Activated CD8-positive, alpha-beta memory T cell treated with anti-CD3 and anti-CD28 coated beads for 48 hours (primary cell): ENCODE measurements around the gene FAM83E.
"Not testable (repeated sequence)": the region's sequence is repeated elsewhere in the genome, so short reads cannot be mapped to it uniquely, and the experiment has no call there.

Source experiments
- DNase-seq, 3 experiments: peaks; one replicate each; pipeline ENCODE4 v3.0.0-alpha.2; 2020; ENCODE audit warnings: low read depth in 2 of 3, low spot score in 2 of 3

The FAM83E gene

GRCh38 chr19:48614436-48615230 lies at the start of gene FAM83E:
Gene FAM83E, minus strand, starts transcription at chr19:48615076. Its CDS starts 1,704 bp downstream, at chr19:48613372.
- DNase-seq = no peak

- DNase-seq = no peak
Measured at GRCh38 chr19:48664476-48664875, 49.6 kb upstream of the FAM83E start.

GRCh38 chr19:48663667-48664066 lies 48.8 kb upstream of the FAM83E start:
- DNase-seq = no peak

GRCh38 chr19:48661711-48662090 lies 46.8 kb upstream of the FAM83E start:
- no peak for DNase-seq

GRCh38 chr19:48660852-48661710 lies 46.2 kb upstream of the FAM83E start:
- DNase-seq = peak; percentile 48 to 74 (median 63)

GRCh38 chr19:48659768-48660167 lies 44.9 kb upstream of the FAM83E start:
- no peak for DNase-seq

- no peak for DNase-seq
Measured at GRCh38 chr19:48658483-48658882, 43.6 kb upstream of the FAM83E start.

GRCh38 chr19:48657828-48658227 lies 43.0 kb upstream of the FAM83E start:
- DNase-seq = not testable (repeated sequence)

- DNase-seq = no peak
Measured at GRCh38 chr19:48656840-48657474, 42.1 kb upstream of the FAM83E start.

- no peak for DNase-seq
Measured at GRCh38 chr19:48654299-48655059, 39.6 kb upstream of the FAM83E start.

- no peak for DNase-seq
Measured at GRCh38 chr19:48651683-48652048, 36.8 kb upstream of the FAM83E start.

GRCh38 chr19:48650974-48651682 lies 36.3 kb upstream of the FAM83E start:
- no peak for DNase-seq

- DNase-seq = no peak
Measured at GRCh38 chr19:48648134-48648533, 33.3 kb upstream of the FAM83E start.

- no peak for DNase-seq
Measured at GRCh38 chr19:48646722-48647216, 31.9 kb upstream of the FAM83E start.

GRCh38 chr19:48646001-48646721 lies 31.3 kb upstream of the FAM83E start, which contains the start of gene CA11:
Gene CA11, minus strand, starts transcription at chr19:48646187. Its CDS starts 555 bp downstream, at chr19:48645632.
- peak; percentile 78 to 94 (median 82) for DNase-seq

- no peak for DNase-seq
Measured at GRCh38 chr19:48645620-48646000, 30.7 kb upstream of the FAM83E start.

GRCh38 chr19:48644839-48645619 lies 30.2 kb upstream of the FAM83E start:
- DNase-seq = peak in 2 of 3 experiments; percentile 44 to 51

GRCh38 chr19:48644355-48644754 lies 29.5 kb upstream of the FAM83E start:
- DNase-seq = no peak

GRCh38 chr19:48642862-48643261 lies 28.0 kb upstream of the FAM83E start:
- no peak for DNase-seq
